RWPE2 (cell line): ENCODE measurements around the gene ATP2B3.

Experiments used
- ATAC-seq: fragments of 200-7000 bp; cut with Tn5 transposase; 3 replicates; pipeline ENCODE4 v1.9.1; 2021; ENCODE audit warnings: low read depth
- DNase-seq: peaks from one replicate; pipeline ENCODE4 v3.0.0-alpha.2; 2020; ENCODE audit warnings: low spot score
- H3K27ac ChIP-seq: fragments of 450-650 bp; 2 replicates; pipeline ENCODE4 v1.5.1; 2017; ENCODE audit warnings: mild to moderate bottlenecking; ENCODE audit not compliant: poor library complexity, severe bottlenecking
- H3K27me3 ChIP-seq: fragments of 250-450 bp; sonication (Bioruptor Pico); 2 replicates; pipeline ENCODE4 v1.5.1; 2021; ENCODE audit warnings: mild to moderate bottlenecking, moderate library complexity; ENCODE audit not compliant: insufficient read depth, poor library complexity, severe bottlenecking
- H3K36me3 ChIP-seq: fragments of 250-450 bp; sonication (Bioruptor Pico); 2 replicates; pipeline ENCODE4 v1.5.1; 2020; ENCODE audit warnings: low read depth, mild to moderate bottlenecking, moderate library complexity
- H3K4me1 ChIP-seq: fragments of 250-450 bp; sonication (Bioruptor Pico); 2 replicates; pipeline ENCODE4 v1.5.1; 2021; ENCODE audit warnings: mild to moderate bottlenecking, moderate library complexity; ENCODE audit not compliant: insufficient read depth, poor library complexity, severe bottlenecking
- H3K4me3 ChIP-seq: fragments of 250-450 bp; sonication (Bioruptor Pico); 2 replicates; pipeline ENCODE4 v1.5.1; 2021; ENCODE audit warnings: mild to moderate bottlenecking, moderate library complexity; ENCODE audit not compliant: severe bottlenecking
- H3K9me3 ChIP-seq: fragments of 250-450 bp; sonication (Bioruptor Pico); 2 replicates; pipeline ENCODE4 v1.5.1; 2021; ENCODE audit warnings: mild to moderate bottlenecking, moderate library complexity; ENCODE audit not compliant: severe bottlenecking
- TF ChIP-seq, protein P1 (sequence below): fragments of 450-650 bp; IDR thresholded peaks from one replicate; pipeline ENCODE4 v1.5.1; 2017; ENCODE audit warnings: mild to moderate bottlenecking, moderate library complexity; ENCODE audit not compliant: poor library complexity, severe bottlenecking

ATP2B3 gene

DNA sequence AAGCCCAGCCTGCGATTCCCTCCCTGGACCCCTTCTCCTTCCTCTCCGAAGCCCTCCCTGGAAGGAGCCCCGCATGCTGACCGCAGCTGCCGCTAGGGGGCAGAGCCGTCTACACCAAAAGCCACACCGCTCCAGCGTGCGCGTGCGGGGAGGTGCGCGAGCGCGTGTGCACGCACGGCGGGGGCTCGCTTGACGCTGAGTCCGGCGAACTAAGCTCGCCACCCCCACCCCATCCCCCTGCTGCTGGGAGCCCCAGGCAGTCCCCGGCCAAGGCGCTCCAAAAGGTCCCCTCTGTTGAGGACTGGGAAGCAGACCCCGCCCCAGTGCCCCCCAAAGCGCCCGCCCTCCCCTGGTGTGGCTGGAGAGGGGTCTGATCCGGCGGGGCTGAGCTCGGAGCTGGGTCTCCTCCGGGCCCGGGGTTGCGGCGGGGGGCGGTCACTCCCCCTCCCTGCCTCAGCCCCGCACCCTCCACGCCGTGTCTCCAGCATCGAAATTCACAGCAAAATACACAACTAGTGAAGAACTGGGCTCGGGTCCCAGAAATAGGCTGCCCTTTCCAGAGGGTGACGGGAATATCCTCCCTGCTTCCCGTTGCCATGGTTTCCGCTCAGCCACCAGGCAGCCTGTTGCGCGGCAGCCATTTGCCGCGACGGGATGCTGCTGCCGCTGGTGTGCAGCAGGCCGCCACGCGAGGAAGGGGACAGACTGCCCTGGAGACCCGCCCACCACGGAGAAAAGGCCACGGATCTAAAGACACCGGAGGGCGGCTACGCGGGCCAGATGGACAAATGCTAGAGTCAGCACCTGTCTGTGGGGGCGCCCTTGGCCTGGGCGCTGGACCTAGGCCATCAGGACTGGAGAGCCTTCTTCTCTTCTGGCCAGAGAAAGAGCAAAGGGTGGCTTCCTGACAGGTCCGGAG is 92.7 kb downstream of the ATP2B3 start:
- H3K27ac ChIP-seq, result no peak overlapping the region
- H3K36me3 ChIP-seq, result no peaks in the 10 kb centered on the region
- no peaks in the 10 kb centered on the region for H3K27me3 ChIP-seq
- H3K4me1 ChIP-seq, result no peaks in the 10 kb centered on the region
- no peaks in the 10 kb centered on the region for H3K9me3 ChIP-seq
- H3K4me3 ChIP-seq, result peak overlapping the region; percentile 16
- no peak for DNase-seq
- ATAC-seq, result peak; percentile 92
- TF ChIP-seq, protein P1, sequence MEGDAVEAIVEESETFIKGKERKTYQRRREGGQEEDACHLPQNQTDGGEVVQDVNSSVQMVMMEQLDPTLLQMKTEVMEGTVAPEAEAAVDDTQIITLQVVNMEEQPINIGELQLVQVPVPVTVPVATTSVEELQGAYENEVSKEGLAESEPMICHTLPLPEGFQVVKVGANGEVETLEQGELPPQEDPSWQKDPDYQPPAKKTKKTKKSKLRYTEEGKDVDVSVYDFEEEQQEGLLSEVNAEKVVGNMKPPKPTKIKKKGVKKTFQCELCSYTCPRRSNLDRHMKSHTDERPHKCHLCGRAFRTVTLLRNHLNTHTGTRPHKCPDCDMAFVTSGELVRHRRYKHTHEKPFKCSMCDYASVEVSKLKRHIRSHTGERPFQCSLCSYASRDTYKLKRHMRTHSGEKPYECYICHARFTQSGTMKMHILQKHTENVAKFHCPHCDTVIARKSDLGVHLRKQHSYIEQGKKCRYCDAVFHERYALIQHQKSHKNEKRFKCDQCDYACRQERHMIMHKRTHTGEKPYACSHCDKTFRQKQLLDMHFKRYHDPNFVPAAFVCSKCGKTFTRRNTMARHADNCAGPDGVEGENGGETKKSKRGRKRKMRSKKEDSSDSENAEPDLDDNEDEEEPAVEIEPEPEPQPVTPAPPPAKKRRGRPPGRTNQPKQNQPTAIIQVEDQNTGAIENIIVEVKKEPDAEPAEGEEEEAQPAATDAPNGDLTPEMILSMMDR, result peak; percentile 71

- TF ChIP-seq, protein P1, result no peak
- H3K27me3 ChIP-seq, result no peaks in the 10 kb centered on the region
- ATAC-seq, result no peak
Observed at GRCh38 chrX:153610836-153611213, 93.4 kb downstream of the ATP2B3 start.

DNA sequence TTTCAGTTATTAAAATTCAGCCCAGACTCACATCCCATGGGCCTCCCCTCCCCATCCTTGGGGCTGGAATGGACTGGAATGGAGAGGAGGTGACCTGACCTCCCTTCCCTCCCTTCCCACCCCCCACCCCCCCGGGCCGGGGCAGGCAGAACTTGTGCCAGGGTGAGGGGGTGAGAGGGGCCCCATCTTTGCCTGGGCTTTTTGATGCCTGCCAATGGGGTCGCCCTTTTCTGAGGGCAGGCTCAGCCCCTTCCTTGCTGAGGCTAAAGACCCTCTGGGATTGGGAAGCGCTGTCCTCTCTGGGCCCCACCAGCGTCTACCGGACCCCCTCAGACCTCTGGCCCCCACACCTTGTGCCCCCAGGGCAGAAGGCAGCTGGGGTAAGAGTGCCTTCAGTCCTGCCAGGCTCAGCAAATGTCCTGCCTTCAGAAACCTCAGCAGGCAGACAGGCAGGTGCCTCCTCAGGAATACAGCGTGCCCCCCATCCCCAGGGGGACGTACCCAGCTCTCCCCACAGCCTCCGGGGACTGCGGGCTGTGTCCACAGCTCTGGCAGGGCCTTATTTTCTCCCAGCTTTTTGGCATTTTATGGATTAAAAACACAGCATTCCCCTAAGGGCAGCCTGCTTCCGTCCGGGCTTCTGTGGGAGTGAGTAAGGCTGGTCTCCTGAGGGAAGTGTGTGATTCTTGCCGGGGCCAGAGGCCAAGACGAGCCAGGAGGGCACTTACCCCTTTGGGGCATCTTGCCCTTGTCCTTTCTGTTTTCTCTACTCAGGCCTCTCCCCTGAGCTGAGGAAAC is 94.1 kb downstream of the ATP2B3 start:
- TF ChIP-seq, protein P1, result no peak
- no peaks in the 10 kb centered on the region for H3K36me3 ChIP-seq
- H3K4me3 ChIP-seq, result no peak overlapping the region
- ATAC-seq, result no peak
- H3K4me1 ChIP-seq, result no peaks in the 10 kb centered on the region
- H3K27ac ChIP-seq, result no peak overlapping the region
- no peaks in the 10 kb centered on the region for H3K27me3 ChIP-seq
- no peak for DNase-seq
- H3K9me3 ChIP-seq, result no peaks in the 10 kb centered on the region

More at GRCh38 chrX:153610836-153611213, 93.4 kb downstream of the ATP2B3 start:
- no peak overlapping the region for H3K4me3 ChIP-seq
- H3K9me3 ChIP-seq, result no peaks in the 10 kb centered on the region
- no peak for DNase-seq
- H3K27ac ChIP-seq, result no peak overlapping the region
- H3K4me1 ChIP-seq, result no peaks in the 10 kb centered on the region
- H3K36me3 ChIP-seq, result no peaks in the 10 kb centered on the region

- no peak overlapping the region for H3K4me3 ChIP-seq
- no peaks in the 10 kb centered on the region for H3K9me3 ChIP-seq
- H3K36me3 ChIP-seq, result no peaks in the 10 kb centered on the region
- no peak overlapping the region for H3K27ac ChIP-seq
- ATAC-seq (no peak), DNase-seq (no peak)
- H3K27me3 ChIP-seq, result no peaks in the 10 kb centered on the region
- TF ChIP-seq, protein P1, result no peak
- no peaks in the 10 kb centered on the region for H3K4me1 ChIP-seq
Observed at GRCh38 chrX:153612413-153612812, 95.0 kb downstream of the ATP2B3 start.
